ENCODE measurements around the gene RGS10.

Gene RGS10

DNA sequence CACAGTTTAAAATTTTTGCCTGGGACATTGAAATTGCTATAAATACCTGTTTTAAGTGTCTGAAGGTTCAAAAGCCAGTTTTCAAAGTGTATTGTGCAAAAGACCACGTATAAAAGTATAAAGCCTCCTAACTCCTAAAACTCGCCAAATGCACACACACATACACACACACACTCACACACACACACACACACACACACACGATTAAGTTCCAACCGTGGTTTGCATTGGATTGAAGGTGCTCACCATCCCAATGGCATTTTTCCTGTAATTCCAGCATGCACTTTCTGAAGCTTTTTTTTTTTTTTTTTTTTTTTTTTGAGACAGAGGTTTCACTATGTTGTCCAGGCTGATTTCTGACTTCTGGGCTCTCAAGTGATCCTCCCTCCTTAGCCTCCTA lies 2.8 kb upstream of the RGS10 start:
- Histone ChIP-seq H3K27ac (ENCODE audit: low read depth, low read length) (peak overlapping the region; percentile 92), H3K27me3 (ENCODE audit: control insufficient read depth, insufficient read depth, low read length) (no peaks in the 10 kb centered on the region), H3K9ac (ENCODE audit: low read length) (no peak overlapping the region), H3K36me3 (ENCODE audit: control insufficient read depth, insufficient read depth, low read length) (no peaks in the 10 kb centered on the region), H3K4me1 (ENCODE audit: control insufficient read depth, insufficient read depth, low read length) (peaks cover 9% of the 10 kb centered on the region), H3K4me3 (ENCODE audit: low read length) (no peak overlapping the region)

DNA sequence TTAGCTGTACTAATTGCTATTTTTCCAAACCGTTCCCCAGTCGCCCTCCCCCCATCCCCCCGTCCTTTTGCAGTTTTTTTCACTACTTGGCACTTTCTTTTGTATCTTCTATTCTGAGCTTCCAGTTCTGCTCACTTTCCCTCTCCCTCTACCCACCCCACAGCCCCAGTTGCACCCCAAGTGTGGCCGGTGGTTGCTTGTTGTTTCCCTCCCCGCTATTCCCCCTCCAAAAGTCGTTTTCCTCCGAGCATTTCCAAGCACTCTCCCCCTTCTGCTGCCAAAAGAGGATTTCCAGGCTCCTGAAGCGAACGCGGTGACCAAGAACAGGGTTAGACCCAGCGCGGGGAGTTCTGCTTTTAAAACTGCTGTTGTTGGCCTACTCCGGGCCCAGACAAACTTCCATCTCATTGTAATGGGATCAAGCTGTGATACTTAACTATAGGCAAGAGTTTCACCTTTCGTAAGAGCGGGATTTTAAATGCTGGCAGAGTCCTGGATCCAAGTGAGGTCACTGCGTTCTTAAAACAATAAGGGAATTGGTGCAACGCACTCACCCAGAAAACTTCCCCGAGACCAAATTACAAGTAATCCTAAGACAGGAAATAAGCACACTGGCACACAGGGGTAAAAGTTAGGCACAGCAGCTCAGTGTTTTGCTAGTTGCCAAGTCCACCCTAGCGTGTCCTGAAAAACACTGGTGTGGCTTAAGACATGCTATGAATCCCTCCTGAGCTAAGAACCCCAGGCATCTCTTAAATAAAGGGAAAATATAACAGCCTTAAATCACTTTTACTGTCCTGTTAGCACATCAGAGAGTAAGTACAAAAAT lies 1.5 kb upstream of the RGS10 start:
- peak overlapping the region; percentile 92 for H3K27ac ChIP-seq (ENCODE audit: low read depth, low read length)
- H3K9ac ChIP-seq (ENCODE audit: low read length), result no peak overlapping the region
- H3K36me3 ChIP-seq (ENCODE audit: control insufficient read depth, insufficient read depth, low read length), result no peaks in the 10 kb centered on the region
- peaks cover 15% of the 10 kb centered on the region for H3K4me1 ChIP-seq (ENCODE audit: control insufficient read depth, insufficient read depth, low read length)
- H3K4me3 ChIP-seq (ENCODE audit: low read length), result peak overlapping the region; percentile 66
- H3K27me3 ChIP-seq (ENCODE audit: control insufficient read depth, insufficient read depth, low read length), result no peaks in the 10 kb centered on the region

GRCh38 chr10:119542988-119543813 lies 682 bp upstream of the RGS10 start:
- no peaks in the 10 kb centered on the region for H3K27me3 ChIP-seq (ENCODE audit: control insufficient read depth, insufficient read depth, low read length)
- peaks cover 21% of the 10 kb centered on the region for H3K4me1 ChIP-seq (ENCODE audit: control insufficient read depth, insufficient read depth, low read length)
- H3K27ac ChIP-seq (ENCODE audit: low read depth, low read length), result peak overlapping the region; percentile 92
- H3K9ac ChIP-seq (ENCODE audit: low read length), result peak overlapping the region; percentile 14
- peak overlapping the region; percentile 66 for H3K4me3 ChIP-seq (ENCODE audit: low read length)
- H3K36me3 ChIP-seq (ENCODE audit: control insufficient read depth, insufficient read depth, low read length), result no peaks in the 10 kb centered on the region

- H3K27me3 ChIP-seq (ENCODE audit: control insufficient read depth, insufficient read depth, low read length), result no peaks in the 10 kb centered on the region
- H3K27ac ChIP-seq (ENCODE audit: low read depth, low read length), result peak overlapping the region; percentile 92
- H3K9ac ChIP-seq (ENCODE audit: low read length), result no peak overlapping the region
- H3K4me1 ChIP-seq (ENCODE audit: control insufficient read depth, insufficient read depth, low read length), result peaks cover 26% of the 10 kb centered on the region
- peak overlapping the region; percentile 66 for H3K4me3 ChIP-seq (ENCODE audit: low read length)
- no peaks in the 10 kb centered on the region for H3K36me3 ChIP-seq (ENCODE audit: control insufficient read depth, insufficient read depth, low read length)
These were observed 811 bp downstream of the RGS10 start for GRCh38 chr10:119541459-119542356.

- no peak overlapping the region for H3K9ac ChIP-seq (ENCODE audit: low read length)
- H3K27me3 ChIP-seq (ENCODE audit: control insufficient read depth, insufficient read depth, low read length), result no peaks in the 10 kb centered on the region
- H3K4me3 ChIP-seq (ENCODE audit: low read length), result peak overlapping the region; percentile 66
- peaks cover 28% of the 10 kb centered on the region for H3K4me1 ChIP-seq (ENCODE audit: control insufficient read depth, insufficient read depth, low read length)
- H3K27ac ChIP-seq (ENCODE audit: low read depth, low read length), result peak overlapping the region; percentile 92
- no peaks in the 10 kb centered on the region for H3K36me3 ChIP-seq (ENCODE audit: control insufficient read depth, insufficient read depth, low read length)
These were observed 1.5 kb downstream of the RGS10 start for GRCh38 chr10:119541046-119541445.

- Histone ChIP-seq H3K36me3 (ENCODE audit: control insufficient read depth, insufficient read depth, low read length) (no peaks in the 10 kb centered on the region), H3K27me3 (ENCODE audit: control insufficient read depth, insufficient read depth, low read length) (no peaks in the 10 kb centered on the region), H3K4me1 (ENCODE audit: control insufficient read depth, insufficient read depth, low read length) (peaks cover 31% of the 10 kb centered on the region), H3K27ac (ENCODE audit: low read depth, low read length) (peak overlapping the region; percentile 92), H3K4me3 (ENCODE audit: low read length) (peak overlapping the region; percentile 33), H3K9ac (ENCODE audit: low read length) (no peak overlapping the region)
These were observed 2.5 kb downstream of the RGS10 start for GRCh38 chr10:119540038-119540437.

GRCh38 chr10:119539359-119539825 lies 3.1 kb downstream of the RGS10 start:
- peak overlapping the region; percentile 77 for H3K27ac ChIP-seq (ENCODE audit: low read depth, low read length)
- no peak overlapping the region for H3K9ac ChIP-seq (ENCODE audit: low read length)
- H3K4me3 ChIP-seq (ENCODE audit: low read length), result peak overlapping the region; percentile 44
- no peaks in the 10 kb centered on the region for H3K36me3 ChIP-seq (ENCODE audit: control insufficient read depth, insufficient read depth, low read length)
- H3K27me3 ChIP-seq (ENCODE audit: control insufficient read depth, insufficient read depth, low read length), result no peaks in the 10 kb centered on the region
- H3K4me1 ChIP-seq (ENCODE audit: control insufficient read depth, insufficient read depth, low read length), result peaks cover 31% of the 10 kb centered on the region

DNA sequence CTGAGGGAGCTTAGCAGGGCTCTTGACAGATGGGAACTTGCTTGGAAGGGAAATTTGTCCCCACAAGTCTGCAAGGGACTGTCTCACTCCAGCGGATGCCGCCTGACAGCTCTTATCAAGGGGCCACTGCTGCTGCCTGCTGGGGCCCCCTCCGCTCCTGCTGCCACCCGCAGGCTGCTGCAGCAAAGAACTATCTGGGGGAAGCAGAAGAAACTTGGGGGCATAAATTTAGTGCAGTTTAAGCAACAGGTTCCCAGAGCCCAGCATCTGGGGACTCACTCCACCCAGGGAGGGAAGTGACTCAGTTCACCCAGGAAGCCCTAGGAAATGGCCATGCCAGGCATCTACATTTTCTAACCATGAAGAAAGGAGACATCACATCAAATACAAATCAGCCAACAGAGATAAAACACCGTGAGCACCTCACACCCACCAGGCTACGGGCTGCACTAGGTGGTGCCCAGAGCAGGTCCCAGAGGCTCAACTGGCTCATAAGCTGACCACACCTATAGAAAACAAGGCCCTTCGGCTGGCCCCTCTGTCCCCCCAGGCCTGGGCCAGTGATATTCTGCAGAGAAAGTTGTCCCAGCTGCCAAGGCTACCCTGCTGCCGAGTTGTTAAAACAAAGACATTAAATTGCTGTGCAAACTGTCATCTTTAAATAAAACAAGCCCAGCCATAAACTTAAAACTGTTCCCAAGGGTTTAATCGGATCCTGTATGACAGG lies 3.7 kb downstream of the RGS10 start:
- Histone ChIP-seq H3K4me1 (ENCODE audit: control insufficient read depth, insufficient read depth, low read length) (peaks cover 28% of the 10 kb centered on the region), H3K9ac (ENCODE audit: low read length) (no peak overlapping the region), H3K4me3 (ENCODE audit: low read length) (peak overlapping the region; percentile 44), H3K27me3 (ENCODE audit: control insufficient read depth, insufficient read depth, low read length) (no peaks in the 10 kb centered on the region), H3K27ac (ENCODE audit: low read depth, low read length) (peak overlapping the region; percentile 77), H3K36me3 (ENCODE audit: control insufficient read depth, insufficient read depth, low read length) (no peaks in the 10 kb centered on the region)

- peaks cover 29% of the 10 kb centered on the region for H3K4me1 ChIP-seq (ENCODE audit: control insufficient read depth, insufficient read depth, low read length)
- H3K27me3 ChIP-seq (ENCODE audit: control insufficient read depth, insufficient read depth, low read length), result no peaks in the 10 kb centered on the region
- no peaks in the 10 kb centered on the region for H3K36me3 ChIP-seq (ENCODE audit: control insufficient read depth, insufficient read depth, low read length)
- peak overlapping the region; percentile 77 for H3K27ac ChIP-seq (ENCODE audit: low read depth, low read length)
- no peak overlapping the region for H3K9ac ChIP-seq (ENCODE audit: low read length)
- H3K4me3 ChIP-seq (ENCODE audit: low read length), result peak overlapping the region; percentile 25
These were observed 4.4 kb downstream of the RGS10 start for GRCh38 chr10:119537953-119538630.

DNA sequence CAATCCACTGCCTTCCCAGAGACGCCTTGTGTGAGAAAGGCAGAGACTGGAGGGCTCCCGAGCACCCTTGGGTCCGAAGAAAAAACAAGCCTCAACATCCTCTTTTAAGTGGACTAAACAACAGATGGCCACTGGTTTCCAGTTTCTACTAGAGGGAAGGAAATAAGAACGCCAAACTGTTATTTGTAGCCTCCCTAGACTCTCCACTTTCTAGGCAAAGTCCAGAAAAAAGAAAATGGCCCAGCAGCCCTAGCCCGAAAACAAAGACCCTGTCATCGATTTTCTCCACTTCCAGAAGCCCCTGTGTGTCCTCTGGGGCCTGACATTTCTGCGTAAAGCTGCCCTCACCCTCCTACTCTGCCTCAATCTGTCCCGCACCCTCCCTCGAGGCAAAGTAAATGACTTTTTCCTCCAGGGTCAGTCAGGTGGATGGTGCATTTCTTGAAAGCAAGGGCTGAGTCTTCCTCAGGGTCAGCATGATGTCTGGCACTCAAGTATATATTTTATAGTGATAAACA lies 6.0 kb downstream of the RGS10 start:
- Histone ChIP-seq H3K27ac (ENCODE audit: low read depth, low read length) (peak overlapping the region; percentile 63), H3K9ac (ENCODE audit: low read length) (no peak overlapping the region), H3K27me3 (ENCODE audit: control insufficient read depth, insufficient read depth, low read length) (no peaks in the 10 kb centered on the region)

More for the DNA sequence above, 6.0 kb downstream of the RGS10 start:
- no peaks in the 10 kb centered on the region for H3K36me3 ChIP-seq (ENCODE audit: control insufficient read depth, insufficient read depth, low read length)
- H3K4me3 ChIP-seq (ENCODE audit: low read length), result no peak overlapping the region
- peaks cover 29% of the 10 kb centered on the region for H3K4me1 ChIP-seq (ENCODE audit: control insufficient read depth, insufficient read depth, low read length)

Data from rectal smooth muscle tissue (tissue), 1 donor.